B cell (primary cell): Measurements from ENCODE around the gene NXPE3. TPM values are rescaled to one million over a fixed set of nuclear protein-coding genes. Genes with fewer than 3 reads are reported as not detected.

Experiments
- ATAC-seq: fragments of 200-7000 bp; cut with Tn5 transposase; one replicate; pipeline ENCODE4 v1.10.0; 2021; ENCODE audit warnings: low read depth, mild to moderate bottlenecking, moderate number of reproducible peaks, moderate library complexity
- CTCF ChIA-PET: fragments of 350-600 bp; sonication (Branson Sonifier 250); formaldehyde crosslinking; loops from one replicate; lab custom pipeline; 2021; ENCODE audit warnings: antibody characterized with exemption, inconsistent platforms; lab: Charles Lee
- POLR2A ChIA-PET: fragments of 350-600 bp; sonication (Branson Sonifier 250); formaldehyde crosslinking; loops from one replicate; lab custom pipeline; 2021; ENCODE audit warnings: antibody characterized with exemption; lab: Charles Lee
- DNase-seq: peaks from one replicate; pipeline ENCODE4 v3.0.0; 2013
- H2AFZ ChIP-seq: 2 replicates; pipeline ENCODE4 v1.6.1; 2012; ENCODE audit warnings: mild to moderate bottlenecking, low read depth, low read length; ENCODE audit not compliant: insufficient read depth, poor library complexity, severe bottlenecking
- H3K27ac ChIP-seq, 2 donors: 1 replicate in 1 of 2; 2 replicates in 1 of 2; pipeline ENCODE4 v1.5.1; 2012 to 2013; ENCODE audit warnings: low read length in 2 of 2, mild to moderate bottlenecking in 2 of 2, moderate library complexity in 1 of 2
- H3K27me3 ChIP-seq, 4 experiments: fragments of 200-600 bp in 1 of 4; sonication (generic) in 1 of 4; replicated peaks in 1 of 4; 1 replicate in 2 of 4; 2 replicates in 2 of 4; pipeline versions ENCODE4 v1.6.1 to v1.7.0; 2013 to 2016; ENCODE audit warnings: low read length in 3 of 4, mild to moderate bottlenecking in 2 of 4, mixed read lengths in 1 of 4, moderate library complexity in 1 of 4; ENCODE audit not compliant: insufficient read depth in 4 of 4, control insufficient read depth in 3 of 4; ENCODE audit errors: control extremely low read depth in 1 of 4
- H3K36me3 ChIP-seq, 2 experiments: replicated peaks in 1 of 2; 1 replicate in 1 of 2; 2 replicates in 1 of 2; pipeline versions ENCODE4 v1.6.1 to v1.7.1; 2013; ENCODE audit warnings: low read length in 1 of 2; ENCODE audit not compliant: insufficient read depth in 2 of 2, control insufficient read depth in 1 of 2; ENCODE audit errors: control extremely low read depth in 1 of 2, extremely low read depth in 1 of 2
- H3K4me1 ChIP-seq, 2 donors: fragments of 200-600 bp in 1 of 2; sonication (generic) in 1 of 2; 1 replicate in 1 of 2; 2 replicates in 1 of 2; pipeline versions ENCODE4 v1.5.1 to v1.6.1; 2013 to 2017; ENCODE audit warnings: low read length in 2 of 2; ENCODE audit not compliant: control insufficient read depth in 2 of 2, insufficient read depth in 2 of 2
- H3K4me2 ChIP-seq: replicated peaks from 2 replicates; pipeline ENCODE3; 2012; ENCODE audit warnings: mild to moderate bottlenecking, low read depth, low read length; ENCODE audit not compliant: poor library complexity, severe bottlenecking
- H3K4me3 ChIP-seq, 5 experiments: fragments of 200-600 bp in 1 of 5; sonication (generic) in 1 of 5; 1 replicate in 3 of 5; 2 replicates in 2 of 5; pipeline versions ENCODE4 v1.5.1 to v1.7.0; 2011 to 2016; ENCODE audit warnings: low read length in 4 of 5, mild to moderate bottlenecking in 4 of 5, low read depth in 2 of 5, control low read depth in 1 of 5, moderate library complexity in 1 of 5; ENCODE audit not compliant: insufficient read depth in 1 of 5; ENCODE audit errors: control extremely low read depth in 1 of 5, extremely low read depth in 1 of 5
- H3K79me2 ChIP-seq: fragments of 200-600 bp; sonication (generic); one replicate; pipeline ENCODE4 v1.6.0; 2016; ENCODE audit warnings: low read length; ENCODE audit not compliant: control insufficient read depth, insufficient read depth
- H3K9ac ChIP-seq: fragments of 200-600 bp; sonication (generic); 2 replicates; pipeline ENCODE4 v1.6.1; 2017; ENCODE audit warnings: mild to moderate bottlenecking, low read length, moderate library complexity
- H3K9me3 ChIP-seq, 3 donors: one replicate each; pipeline versions ENCODE4 v1.6.1 to v1.7.1; 2013; ENCODE audit warnings: low read length in 2 of 3; ENCODE audit not compliant: control insufficient read depth in 2 of 3, insufficient read depth in 1 of 3; ENCODE audit errors: control extremely low read depth in 1 of 3
- H4K20me1 ChIP-seq: 2 replicates; pipeline ENCODE4 v1.6.0; 2012; ENCODE audit warnings: mild to moderate bottlenecking, low read length; ENCODE audit not compliant: insufficient read depth, control insufficient read depth, poor library complexity, severe bottlenecking
- H3K27ac Mint-ChIP-seq: one replicate; pipeline ENCODE4 v1.8.0; 2021; ENCODE audit warnings: mixed read lengths
- H3K27me3 Mint-ChIP-seq: one replicate; pipeline ENCODE4 v1.8.0; 2021; ENCODE audit warnings: mixed read lengths
- H3K4me1 Mint-ChIP-seq: one replicate; pipeline ENCODE4 v1.8.0; 2021; ENCODE audit warnings: mixed read lengths
- H3K4me3 Mint-ChIP-seq: one replicate; pipeline ENCODE4 v1.8.0; 2021; ENCODE audit warnings: mixed read lengths
- H3K9me3 Mint-ChIP-seq: one replicate; pipeline ENCODE4 v1.8.0; 2022; ENCODE audit warnings: mixed read lengths; ENCODE audit not compliant: insufficient read depth
- CTCF ChIP-seq: fragments of 200-600 bp; IDR thresholded peaks from one replicate; pipeline ENCODE4 v1.8.0; 2022; ENCODE audit warnings: antibody characterized with exemption, mild to moderate bottlenecking
- EZH2 ChIP-seq: IDR thresholded peaks from 2 replicates; pipeline ENCODE4 v1.6.1; 2012; ENCODE audit warnings: borderline replicate concordance, low read depth, mild to moderate bottlenecking, moderate library complexity, low read length; ENCODE audit not compliant: insufficient read depth, poor library complexity, severe bottlenecking
- WGBS: methylation state at CpG from one replicate; pipeline ENCODE4 v1.1.5; 2013; ENCODE audit warnings: missing lambda C conversion rate; ENCODE audit not compliant: insufficient coverage; 5-methylcytosine and 5-hydroxymethylcytosine counted together
- intact Hi-C: fragments of 100-400 bp; cut with micrococcal nuclease; formaldehyde crosslinking; loops from one replicate; pipeline ENCODE4 v1.10.0; 2022
- polyA plus RNA-seq: library from polyadenylated mRNA; depleted of rRNA; stranded (reverse); fragments of >200 nt; gene quantifications from 2 replicates; pipeline ENCODE4 v1.2.3, GENCODE V29; 2012
- total RNA-seq, 2 donors: library from RNA; stranded (reverse); fragments of 120-200 nt in 1 of 2; gene quantifications; 1 replicate in 1 of 2; 2 replicates in 1 of 2; pipeline versions ENCODE4 v1.2.3 to v1.2.4, GENCODE V29; 2013 to 2022

NXPE3 gene
- total and polyA plus RNA-seq, 2 donors (not counting 1 experiment from before 2014, with no cell fraction given) = 15.4 to 19.7 TPM

DNA sequence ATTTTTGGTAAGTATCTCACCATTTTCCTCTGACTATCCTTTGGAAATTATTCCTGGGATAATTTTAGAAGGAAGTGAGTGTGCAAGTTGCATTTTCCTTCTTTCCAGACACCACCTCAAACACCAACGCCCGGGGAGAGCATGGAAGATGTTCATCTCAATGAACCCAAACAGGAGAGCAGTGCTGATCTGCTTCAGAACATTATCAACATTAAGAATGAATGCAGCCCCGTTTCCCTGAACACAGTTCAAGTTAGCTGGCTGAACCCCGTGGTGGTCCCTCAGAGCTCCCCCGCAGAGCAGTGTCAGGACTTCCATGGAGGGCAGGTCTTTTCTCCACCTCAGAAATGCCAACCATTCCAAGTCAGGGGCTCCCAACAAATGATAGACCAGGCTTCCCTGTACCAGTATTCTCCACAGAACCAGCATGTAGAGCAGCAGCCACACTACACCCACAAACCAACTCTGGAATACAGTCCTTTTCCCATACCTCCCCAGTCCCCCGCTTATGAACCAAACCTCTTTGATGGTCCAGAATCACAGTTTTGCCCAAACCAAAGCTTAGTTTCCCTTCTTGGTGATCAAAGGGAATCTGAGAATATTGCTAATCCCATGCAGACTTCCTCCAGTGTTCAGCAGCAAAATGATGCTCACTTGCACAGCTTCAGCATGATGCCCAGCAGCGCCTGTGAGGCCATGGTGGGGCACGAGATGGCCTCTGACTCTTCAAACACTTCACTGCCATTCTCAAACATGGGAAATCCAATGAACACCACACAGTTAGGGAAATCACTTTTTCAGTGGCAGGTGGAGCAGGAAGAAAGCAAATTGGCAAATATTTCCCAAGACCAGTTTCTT is 74.2 kb downstream of the NXPE3 start:
- intact Hi-C loops = loop anchor here (1.0 to 5.0 kb wide), 5 partner anchors 8 to 204 kb away; partner anchors contain the start of gene ZBTB11
- peaks cover 18 to 26% of the 10 kb centered on the region in 2 donors for H3K4me1 ChIP-seq
- peak overlapping the region in 1 of 2 donors; percentile 92 for H3K27ac ChIP-seq
- Mint-ChIP-seq H3K27me3 (no peaks in the 10 kb centered on the region), H3K4me3 (peak overlapping the region; percentile 14), H3K9me3 (no peaks in the 10 kb centered on the region), H3K27ac (peak overlapping the region; percentile 54), H3K4me1 (peaks cover 48% of the 10 kb centered on the region)
- peaks cover 23 to 60% of the 10 kb centered on the region in 2 experiments for H3K36me3 ChIP-seq
- TF ChIP-seq EZH2 (no peak), CTCF (no peak)
- no peak overlapping the region for H3K4me3 ChIP-seq
- 93% methylated on average over 8 of the region's 8 CpGs for WGBS
- DNase-seq = no peak
- no peaks in the 10 kb centered on the region for H3K27me3 ChIP-seq
- ATAC-seq = no peak
- POLR2A ChIA-PET = no interaction called here
- CTCF ChIA-PET = interaction anchor here (1.0 to 3.4 kb wide), 5 partner anchors 26 to 376 kb away, joined by 4 to 25 read pairs (median 17); no protein-coding TSS in a partner anchor
- peaks cover 58% of the 10 kb centered on the region for H4K20me1 ChIP-seq
- no peak overlapping the region for H3K9ac ChIP-seq
- no peaks in the 10 kb centered on the region for H3K9me3 ChIP-seq
- H3K4me2 ChIP-seq = no peak overlapping the region
- no peak overlapping the region for H2AFZ ChIP-seq
- peaks cover 40% of the 10 kb centered on the region for H3K79me2 ChIP-seq

GRCh38 chr3:101853982-101854381 is 75.0 kb downstream of the NXPE3 start:
- H3K36me3 ChIP-seq = peaks cover 23 to 68% of the 10 kb centered on the region in 2 experiments
- no peak overlapping the region for H3K9ac ChIP-seq
- CTCF ChIA-PET = interaction anchor here (3.4 kb wide), 1 partner anchor 372 kb away, joined by 23 read pairs; no protein-coding TSS in a partner anchor
- POLR2A ChIA-PET = no interaction called here
- WGBS = no CpG with 5 or more reads among the region's 3 CpGs
- no peak overlapping the region for H3K4me3 ChIP-seq
- no peak overlapping the region for H3K4me2 ChIP-seq
- intact Hi-C loops = loop anchor here (1.0 to 5.0 kb wide), 5 partner anchors 7 to 203 kb away; partner anchors contain the start of gene ZBTB11
- no peaks in the 10 kb centered on the region for H3K9me3 ChIP-seq
- peaks cover 62% of the 10 kb centered on the region for H4K20me1 ChIP-seq
- H2AFZ ChIP-seq = no peak overlapping the region
- H3K27ac ChIP-seq = no peak overlapping the region
- TF ChIP-seq EZH2 = no peak
- TF ChIP-seq CTCF = no peak
- Mint-ChIP-seq H3K9me3 (no peaks in the 10 kb centered on the region), H3K4me1 (peaks cover 49% of the 10 kb centered on the region), H3K27ac (no peak overlapping the region), H3K4me3 (no peak overlapping the region), H3K27me3 (no peaks in the 10 kb centered on the region)
- DNase-seq = no peak
- H3K4me1 ChIP-seq = peaks cover 13 to 22% of the 10 kb centered on the region in 2 donors
- peaks cover 40% of the 10 kb centered on the region for H3K79me2 ChIP-seq
- no peaks in the 10 kb centered on the region for H3K27me3 ChIP-seq
- no peak for ATAC-seq
